ENCODE data around the gene KCNMB2.

KCNMB2 gene

GRCh38 chr3:178868681-178869080 lies 332.4 kb downstream of the KCNMB2 start:
- no peak for DNase-seq (ENCODE audit: low read depth)

- DNase-seq (ENCODE audit: low read depth): no peak
Measured at GRCh38 chr3:178870085-178870484, 333.8 kb downstream of the KCNMB2 start.

- DNase-seq (ENCODE audit: low read depth): no peak
Measured at GRCh38 chr3:178875157-178875556, 338.9 kb downstream of the KCNMB2 start.

GRCh38 chr3:178875836-178876235 lies 339.6 kb downstream of the KCNMB2 start:
- no peak for DNase-seq (ENCODE audit: low read depth)

DNA sequence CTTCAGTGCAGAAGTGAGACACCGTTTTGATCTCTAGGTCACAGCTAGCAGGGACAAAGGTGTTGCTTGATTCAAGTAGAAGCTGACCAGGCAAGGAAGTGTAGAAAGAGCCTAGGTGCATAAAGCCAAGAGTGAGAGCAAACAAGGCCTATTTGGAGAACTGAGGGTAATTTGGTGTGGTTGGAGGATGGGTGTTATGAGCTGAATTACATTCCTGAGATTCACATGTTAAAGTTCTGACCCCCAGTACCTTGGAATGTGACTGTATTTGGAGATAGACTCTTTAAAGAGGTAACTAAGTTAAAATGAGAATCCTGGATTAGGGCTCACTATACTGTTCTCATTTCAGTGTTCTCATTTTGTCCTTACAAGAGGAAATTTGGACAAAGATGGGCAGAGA lies 344.0 kb downstream of the KCNMB2 start:
- no peak for DNase-seq (ENCODE audit: low read depth)

All from stimulated activated CD8-positive, alpha-beta memory T cell treated with anti-CD3 and anti-CD28 coated beads, Interleukin-15, amount 100 ng/mL, for 1 hour (primary cell).